Activated T-cell treated with anti-CD3 and anti-CD28 coated beads, Interleukin-2, amount 50 U/mL, for 24 hours (primary cell): ENCODE data around the gene MYL7.

Experiments
- DNase-seq: peaks from one replicate; pipeline ENCODE4 v3.0.0-alpha.2; 2020
- H3K27ac Mint-ChIP-seq: 2 replicates; pipeline ENCODE4 v1.8.0; 2020; ENCODE audit warnings: mild to moderate bottlenecking, mixed read lengths
- H3K27me3 Mint-ChIP-seq: 2 replicates; pipeline ENCODE4 v1.8.0; 2020; ENCODE audit warnings: mixed read lengths
- H3K36me3 Mint-ChIP-seq: 2 replicates; pipeline ENCODE4 v1.8.0; 2020; ENCODE audit warnings: low read depth, mixed read lengths
- H3K4me1 Mint-ChIP-seq: 2 replicates; pipeline ENCODE4 v1.8.0; 2020; ENCODE audit warnings: low read depth, mixed read lengths
- H3K4me3 Mint-ChIP-seq: 2 replicates; pipeline ENCODE4 v1.8.0; 2020; ENCODE audit warnings: mild to moderate bottlenecking, moderate library complexity, mixed read lengths
- H3K9me3 Mint-ChIP-seq: 2 replicates; pipeline ENCODE4 v1.8.0; 2020; ENCODE audit warnings: mixed read lengths

The MYL7 gene

DNA sequence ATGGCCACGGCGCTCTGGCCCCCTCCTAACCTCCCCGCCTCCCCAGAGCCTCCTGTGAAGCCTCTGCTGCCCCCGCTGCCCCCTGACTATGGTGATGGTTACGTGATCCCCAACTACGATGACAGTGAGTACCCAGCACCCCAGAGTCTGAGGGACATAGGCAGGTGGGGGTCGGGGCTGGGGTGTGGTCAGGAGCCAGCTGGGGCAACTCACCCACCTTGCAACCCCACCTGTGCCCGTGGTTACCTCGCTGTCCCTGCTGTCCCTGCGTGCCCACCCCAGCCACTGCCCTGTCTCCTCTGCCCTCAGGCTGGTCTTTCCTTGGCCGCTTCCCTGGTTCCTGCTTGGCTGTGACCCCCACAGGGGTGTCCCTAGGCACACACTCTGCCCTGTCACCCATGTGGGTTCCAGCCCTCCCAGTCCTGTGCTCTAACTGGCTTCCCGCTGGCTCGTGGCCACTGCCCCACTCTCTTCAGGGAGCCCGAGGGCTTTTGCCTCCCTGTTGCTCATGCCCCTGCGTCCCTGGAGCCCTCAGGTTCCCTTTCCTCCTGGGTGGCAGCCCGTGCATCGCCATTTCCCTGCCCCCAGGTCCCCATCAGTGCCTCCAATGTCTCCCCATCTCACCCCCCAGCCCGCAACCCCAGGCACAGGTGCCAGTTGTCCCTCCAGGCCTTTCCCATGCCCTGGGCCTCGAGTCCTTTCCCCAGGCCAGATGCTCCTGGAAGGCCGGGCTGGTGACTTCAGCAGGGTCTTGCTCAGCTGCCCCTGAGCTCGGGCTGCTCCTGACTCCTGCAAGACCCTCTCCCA is 33.0 kb downstream of the MYL7 start:
- H3K4me1 Mint-ChIP-seq, result peaks cover 12% of the 10 kb centered on the region

DNA sequence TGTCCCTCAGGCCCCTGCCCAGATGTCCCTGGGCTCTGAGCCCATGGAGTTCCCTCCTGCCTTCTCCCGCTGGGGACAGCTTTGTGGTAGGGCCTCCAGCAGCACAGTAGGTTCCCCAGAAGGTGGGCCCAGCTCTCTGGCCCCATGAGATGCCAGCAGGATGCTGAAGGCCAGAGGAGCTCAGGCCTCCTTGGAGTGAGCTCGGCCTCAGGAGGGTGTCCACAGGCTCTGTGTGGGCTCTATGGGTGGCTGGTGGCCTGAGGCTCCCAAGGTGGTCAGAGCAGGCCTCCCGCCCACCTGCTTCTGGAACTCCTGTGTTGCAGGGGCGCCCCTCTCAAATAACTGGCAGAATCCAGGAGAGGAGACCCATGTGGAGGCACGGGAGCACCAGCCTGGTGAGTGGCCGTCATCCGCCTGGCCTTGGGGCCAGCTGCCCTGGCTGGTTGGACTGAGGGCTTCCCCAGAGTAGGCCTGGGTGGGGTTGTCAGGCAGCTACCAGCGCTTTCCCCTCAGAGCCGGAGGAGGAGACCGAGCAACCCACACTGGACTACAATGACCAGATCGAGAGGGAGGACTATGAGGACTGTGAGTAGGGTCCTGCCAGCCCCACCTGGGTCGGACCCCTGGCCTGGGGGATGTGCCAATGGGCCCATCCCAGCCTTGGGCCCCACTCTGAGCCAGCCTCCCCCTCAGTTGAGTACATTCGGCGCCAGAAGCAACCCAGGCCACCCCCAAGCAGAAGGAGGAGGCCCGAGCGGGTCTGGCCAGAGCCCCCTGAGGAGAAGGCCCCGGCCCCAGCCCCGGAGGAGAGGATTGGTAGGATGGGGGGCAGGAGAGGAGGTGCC is 33.8 kb downstream of the MYL7 start:
- H3K4me1 Mint-ChIP-seq, result peaks cover 12% of the 10 kb centered on the region
- no peak for DNase-seq
- no peaks in the 10 kb centered on the region for H3K9me3 Mint-ChIP-seq
- H3K36me3 Mint-ChIP-seq, result peaks cover 40% of the 10 kb centered on the region
- no peak overlapping the region for H3K27ac Mint-ChIP-seq
- no peak overlapping the region for H3K4me3 Mint-ChIP-seq
- peaks cover 12% of the 10 kb centered on the region for H3K27me3 Mint-ChIP-seq

More for the DNA sequence above, 33.0 kb downstream of the MYL7 start:
- DNase-seq, result no peak
- no peaks in the 10 kb centered on the region for H3K9me3 Mint-ChIP-seq
- peaks cover 48% of the 10 kb centered on the region for H3K36me3 Mint-ChIP-seq
- peaks cover 9% of the 10 kb centered on the region for H3K27me3 Mint-ChIP-seq
- H3K27ac Mint-ChIP-seq, result peak overlapping the region; percentile 66
- H3K4me3 Mint-ChIP-seq, result no peak overlapping the region

DNA sequence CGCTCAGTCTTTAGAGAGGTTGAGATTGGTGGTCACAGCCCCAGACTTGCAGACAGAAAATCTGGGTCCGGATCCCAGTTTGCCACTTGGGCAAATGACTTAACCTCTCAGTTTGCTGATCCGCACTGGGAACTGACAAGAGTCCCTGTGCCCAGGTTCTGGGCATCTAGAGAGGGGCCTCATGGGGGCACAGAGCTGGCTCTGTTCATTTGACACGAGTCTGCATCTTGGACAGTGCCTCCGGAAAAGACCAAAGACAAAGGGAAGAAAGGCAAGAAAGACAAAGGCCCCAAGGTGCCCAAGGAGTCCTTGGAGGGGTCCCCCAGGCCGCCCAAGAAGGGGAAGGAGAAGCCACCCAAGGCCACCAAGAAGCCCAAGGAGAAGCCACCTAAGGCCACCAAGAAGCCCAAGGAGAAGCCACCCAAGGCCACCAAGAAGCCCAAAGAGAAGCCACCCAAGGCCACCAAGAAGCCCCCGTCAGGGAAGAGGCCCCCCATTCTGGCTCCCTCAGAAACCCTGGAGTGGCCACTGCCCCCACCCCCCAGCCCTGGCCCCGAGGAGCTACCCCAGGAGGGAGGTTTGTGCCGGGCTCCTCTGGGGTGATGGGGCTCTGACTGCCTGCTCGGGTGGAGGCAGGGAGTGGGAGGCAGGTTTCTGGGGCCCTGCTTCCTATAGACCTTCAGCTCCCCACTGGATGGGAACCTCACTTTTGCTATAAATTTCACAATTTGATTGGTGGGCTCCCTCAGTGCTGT is 34.6 kb downstream of the MYL7 start:
- Mint-ChIP-seq H3K27me3 (peaks cover 12% of the 10 kb centered on the region), H3K4me3 (peak overlapping the region; percentile 82), H3K27ac (no peak overlapping the region), H3K4me1 (peaks cover 12% of the 10 kb centered on the region), H3K9me3 (no peaks in the 10 kb centered on the region), H3K36me3 (peaks cover 31% of the 10 kb centered on the region)
- no peak for DNase-seq

DNA sequence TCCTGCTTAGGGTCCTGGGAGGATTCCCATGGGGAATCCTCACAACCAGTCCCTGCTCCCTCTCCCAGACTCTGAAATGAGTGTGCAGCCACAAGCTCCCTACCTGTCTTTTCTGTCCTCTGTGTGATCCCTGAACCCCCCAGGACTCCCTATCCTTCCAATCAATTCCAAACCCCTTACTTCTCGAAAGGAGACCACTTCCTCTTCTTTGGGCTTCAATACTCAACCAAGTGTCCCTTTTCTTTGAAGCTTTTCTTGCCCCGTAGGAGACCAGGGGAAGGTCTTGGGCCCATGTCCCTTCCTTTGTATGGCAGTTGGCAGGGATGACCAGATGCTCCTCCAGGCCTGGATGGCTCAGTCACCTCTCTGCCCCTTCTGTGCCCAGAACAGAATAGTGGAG is 35.3 kb downstream of the MYL7 start:
- H3K4me1 Mint-ChIP-seq, result peaks cover 12% of the 10 kb centered on the region
- H3K4me3 Mint-ChIP-seq, result peak overlapping the region; percentile 82
- peaks cover 25% of the 10 kb centered on the region for H3K36me3 Mint-ChIP-seq
- no peak for DNase-seq
- no peaks in the 10 kb centered on the region for H3K9me3 Mint-ChIP-seq
- H3K27me3 Mint-ChIP-seq, result peaks cover 12% of the 10 kb centered on the region
- H3K27ac Mint-ChIP-seq, result peak overlapping the region; percentile 39

DNA sequence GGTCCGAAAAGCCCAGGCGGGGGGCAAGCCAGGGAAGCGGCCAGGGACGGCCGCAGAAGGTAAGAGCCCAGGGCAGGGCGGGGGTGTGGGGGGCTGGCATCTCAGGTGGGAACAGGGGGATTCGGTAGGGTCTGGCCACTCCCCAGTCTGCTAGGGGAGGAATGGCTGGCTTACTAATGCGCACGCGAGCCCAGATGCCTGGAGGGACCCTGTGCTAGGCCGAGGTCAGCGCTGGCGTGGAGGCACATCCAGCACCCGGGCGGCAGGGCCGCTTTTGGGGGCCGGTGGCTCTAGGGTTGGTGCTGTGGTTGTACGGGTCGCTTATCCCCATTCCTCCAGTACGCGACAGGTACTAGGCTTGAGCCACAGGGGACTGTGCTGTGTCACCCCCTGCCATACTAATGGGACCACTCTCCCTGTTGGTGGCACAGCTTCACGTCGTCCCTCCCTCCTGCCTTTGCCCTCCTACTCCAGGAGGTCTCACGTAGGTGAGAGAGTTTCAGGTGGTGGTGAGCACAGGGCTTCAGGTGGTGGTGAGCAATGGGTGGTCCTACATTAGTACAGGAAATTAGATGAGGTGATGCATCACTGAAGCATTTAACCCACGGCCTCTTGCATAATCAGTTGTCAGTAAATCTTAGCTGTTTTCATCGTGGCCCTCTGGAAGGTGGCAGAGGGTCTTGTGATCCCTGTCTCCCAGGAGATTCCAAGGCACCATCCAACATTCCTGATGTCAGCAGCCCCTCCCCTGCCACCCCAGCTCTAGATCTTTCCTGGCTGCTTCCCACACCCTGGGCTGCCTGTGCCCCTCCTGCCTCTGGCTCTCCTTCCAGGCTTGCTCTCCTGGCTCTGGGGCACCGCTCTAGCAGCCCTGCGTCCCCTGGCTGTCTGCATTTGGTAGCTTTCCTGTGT is 36.0 kb downstream of the MYL7 start:
- H3K4me3 Mint-ChIP-seq, result peak overlapping the region; percentile 82
- H3K36me3 Mint-ChIP-seq, result peaks cover 21% of the 10 kb centered on the region
- H3K4me1 Mint-ChIP-seq, result peaks cover 12% of the 10 kb centered on the region
- DNase-seq, result peak; percentile 58
- H3K27ac Mint-ChIP-seq, result peak overlapping the region; percentile 83
- H3K27me3 Mint-ChIP-seq, result peaks cover 12% of the 10 kb centered on the region
- H3K9me3 Mint-ChIP-seq, result no peaks in the 10 kb centered on the region

DNA sequence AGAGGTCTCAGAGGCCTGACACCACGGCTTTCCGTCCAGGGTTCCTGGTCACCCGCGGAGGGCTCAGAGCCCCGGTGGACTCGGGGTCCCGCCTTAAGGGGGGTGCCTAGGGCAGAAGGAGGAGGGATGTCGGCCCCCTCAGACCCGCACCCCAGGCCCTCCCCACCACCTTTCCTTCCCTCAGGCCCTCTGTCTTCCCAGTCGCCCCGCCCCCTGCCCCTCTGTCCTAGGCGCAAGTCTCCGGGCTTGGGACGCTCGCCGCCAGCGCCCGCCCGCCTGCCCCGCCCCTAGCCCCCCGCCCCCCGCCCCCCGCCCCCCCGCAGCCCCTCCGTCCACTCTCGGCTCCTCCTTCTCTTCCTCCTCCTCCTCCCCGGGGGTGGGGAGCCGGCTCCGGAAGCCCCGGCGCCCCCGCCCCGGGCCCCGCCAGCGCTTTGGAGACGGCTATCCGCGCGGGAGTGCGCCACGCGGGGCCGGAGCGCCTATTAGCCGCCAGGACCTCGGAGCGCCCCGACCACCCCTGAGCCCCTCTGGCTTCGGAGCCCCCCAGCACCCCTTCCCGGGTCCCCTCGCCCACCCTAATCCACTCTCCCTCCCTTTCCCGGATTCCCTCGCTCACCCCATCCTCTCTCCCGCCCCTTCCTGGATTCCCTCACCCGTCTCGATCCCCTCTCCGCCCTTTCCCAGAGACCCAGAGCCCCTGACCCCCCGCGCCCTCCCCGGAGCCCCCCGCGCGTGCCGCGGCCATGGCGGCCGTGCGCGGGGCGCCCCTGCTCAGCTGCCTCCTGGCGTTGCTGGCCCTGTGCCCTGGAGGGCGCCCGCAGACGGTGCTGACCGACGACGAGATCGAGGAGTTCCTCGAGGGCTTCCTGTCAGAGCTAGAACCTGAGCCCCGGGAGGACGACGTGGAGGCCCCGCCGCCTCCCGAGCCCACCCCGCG is 36.9 kb downstream of the MYL7 start, which contains the start of gene AEBP1:
AEBP1 (plus strand) TSS at position 423 of the 937 bp plus-strand sequence; CDS start at position 744, 321 bp downstream.
- peak within 1 kb of the TSS; percentile 83 for H3K27ac Mint-ChIP-seq
- peak; percentile 62 for DNase-seq
- peaks cover 12% of the 10 kb centered on the region for H3K27me3 Mint-ChIP-seq
- peaks cover 15% of the 10 kb centered on the region for H3K36me3 Mint-ChIP-seq
- peaks cover 12% of the 10 kb centered on the region for H3K4me1 Mint-ChIP-seq
- no peaks in the 10 kb centered on the region for H3K9me3 Mint-ChIP-seq
- H3K4me3 Mint-ChIP-seq, result peak within 1 kb of the TSS; percentile 82

DNA sequence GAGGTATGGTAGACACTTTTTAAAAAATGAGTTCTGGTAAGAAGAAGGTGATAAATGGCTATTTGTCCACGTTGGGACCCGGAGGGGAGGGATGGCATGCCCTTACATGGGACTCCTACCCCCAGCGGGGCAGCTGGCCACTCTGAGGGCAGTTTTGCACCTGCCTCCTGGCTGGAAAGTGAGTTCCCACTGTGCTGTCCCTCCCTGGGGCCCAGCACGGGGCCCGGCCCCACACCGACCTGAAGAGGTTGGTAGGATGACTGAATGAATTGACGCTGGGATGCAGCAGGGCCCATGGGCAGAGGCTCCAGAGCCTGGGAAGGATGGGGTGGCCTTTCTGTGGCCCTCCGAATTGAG is 37.6 kb downstream of the MYL7 start:
- Mint-ChIP-seq H3K4me1 (peaks cover 12% of the 10 kb centered on the region), H3K27ac (peak overlapping the region; percentile 38), H3K36me3 (peaks cover 12% of the 10 kb centered on the region), H3K4me3 (peak overlapping the region; percentile 57), H3K27me3 (peaks cover 12% of the 10 kb centered on the region), H3K9me3 (no peaks in the 10 kb centered on the region)
- no peak for DNase-seq

DNA sequence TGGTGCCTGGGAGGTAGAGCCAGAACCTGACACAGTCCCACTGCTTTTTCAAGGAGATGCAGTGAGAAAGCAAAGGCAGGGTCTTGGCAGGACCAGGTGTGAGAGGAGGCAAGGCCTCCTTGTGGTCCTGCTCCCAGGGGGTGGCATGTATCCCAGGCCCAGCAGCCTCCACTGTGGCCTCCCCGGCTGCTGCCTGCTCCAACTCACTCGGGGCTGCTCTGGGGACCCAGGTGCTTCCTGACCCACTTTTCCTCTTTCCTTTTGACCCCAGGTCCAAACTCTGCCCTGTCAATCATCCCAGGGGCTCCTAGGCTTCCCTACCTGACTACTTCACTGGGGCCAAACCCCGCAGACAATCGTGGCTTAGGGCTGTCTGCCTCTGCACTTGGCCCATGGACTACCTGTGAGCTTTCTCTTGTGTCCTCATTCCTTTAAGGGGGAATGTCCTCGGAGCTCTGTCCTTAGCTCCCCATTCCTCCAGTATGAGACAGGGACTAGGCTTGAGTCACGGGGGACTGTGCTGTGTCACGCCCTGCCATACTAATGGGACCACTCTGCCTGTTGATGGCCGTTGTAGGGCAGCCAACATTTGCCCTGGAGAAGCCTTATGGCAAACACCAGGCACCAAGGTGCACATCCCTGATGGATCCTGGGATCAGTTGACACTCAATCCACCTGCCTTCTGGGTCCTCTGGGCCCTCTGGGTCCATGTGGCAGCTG is 38.1 kb downstream of the MYL7 start:
- Mint-ChIP-seq H3K36me3 (peaks cover 8% of the 10 kb centered on the region), H3K27ac (peak overlapping the region; percentile 38), H3K9me3 (no peaks in the 10 kb centered on the region), H3K27me3 (peaks cover 12% of the 10 kb centered on the region), H3K4me3 (peak overlapping the region; percentile 57), H3K4me1 (peaks cover 14% of the 10 kb centered on the region)
- no peak for DNase-seq

DNA sequence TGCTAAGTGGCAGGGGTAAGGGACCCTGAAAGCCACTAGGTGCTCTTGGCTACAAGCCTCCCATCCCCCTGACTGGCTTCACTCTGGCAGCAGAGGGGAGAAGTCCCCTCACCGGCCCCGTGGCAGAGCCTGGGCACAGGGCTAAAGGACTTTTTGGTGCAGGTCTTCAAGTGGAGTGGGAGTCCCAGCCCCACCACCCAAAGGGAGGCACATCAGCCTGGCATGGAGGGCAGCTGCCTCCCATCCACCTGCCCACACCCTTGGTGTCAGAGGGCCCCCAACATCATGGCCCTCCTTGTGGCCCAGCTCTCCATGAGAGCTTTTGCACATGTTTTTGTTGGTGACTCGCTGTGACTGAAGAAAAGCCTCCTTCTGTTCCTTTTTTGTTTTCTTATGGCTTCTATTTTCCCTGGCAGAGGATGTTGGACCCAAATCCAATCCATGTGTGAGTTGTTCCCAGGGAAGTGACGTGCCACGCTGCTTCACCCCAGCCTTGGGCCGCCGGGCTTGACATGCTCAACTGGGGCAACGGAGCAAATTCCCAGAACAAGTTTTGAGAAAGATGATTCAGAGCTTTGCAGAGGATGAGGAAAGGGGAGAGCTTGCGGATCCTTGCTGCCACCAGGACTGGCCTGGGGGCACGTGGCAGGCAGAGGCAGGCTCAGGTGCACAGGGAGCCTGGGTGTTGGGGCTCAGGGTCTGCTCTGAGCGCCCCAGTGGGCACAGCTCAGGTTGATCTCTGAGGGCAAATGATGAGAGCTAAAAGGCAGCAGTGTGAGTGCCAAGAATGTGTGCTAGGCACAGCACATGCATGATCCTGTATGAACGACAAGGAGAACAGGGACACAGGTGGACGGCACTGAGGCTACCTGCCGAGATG is 38.9 kb downstream of the MYL7 start:
- Mint-ChIP-seq H3K27me3 (peaks cover 12% of the 10 kb centered on the region), H3K9me3 (no peaks in the 10 kb centered on the region), H3K36me3 (peaks cover 4% of the 10 kb centered on the region), H3K4me3 (no peak overlapping the region), H3K4me1 (peaks cover 22% of the 10 kb centered on the region), H3K27ac (no peak overlapping the region)
- no peak for DNase-seq

DNA sequence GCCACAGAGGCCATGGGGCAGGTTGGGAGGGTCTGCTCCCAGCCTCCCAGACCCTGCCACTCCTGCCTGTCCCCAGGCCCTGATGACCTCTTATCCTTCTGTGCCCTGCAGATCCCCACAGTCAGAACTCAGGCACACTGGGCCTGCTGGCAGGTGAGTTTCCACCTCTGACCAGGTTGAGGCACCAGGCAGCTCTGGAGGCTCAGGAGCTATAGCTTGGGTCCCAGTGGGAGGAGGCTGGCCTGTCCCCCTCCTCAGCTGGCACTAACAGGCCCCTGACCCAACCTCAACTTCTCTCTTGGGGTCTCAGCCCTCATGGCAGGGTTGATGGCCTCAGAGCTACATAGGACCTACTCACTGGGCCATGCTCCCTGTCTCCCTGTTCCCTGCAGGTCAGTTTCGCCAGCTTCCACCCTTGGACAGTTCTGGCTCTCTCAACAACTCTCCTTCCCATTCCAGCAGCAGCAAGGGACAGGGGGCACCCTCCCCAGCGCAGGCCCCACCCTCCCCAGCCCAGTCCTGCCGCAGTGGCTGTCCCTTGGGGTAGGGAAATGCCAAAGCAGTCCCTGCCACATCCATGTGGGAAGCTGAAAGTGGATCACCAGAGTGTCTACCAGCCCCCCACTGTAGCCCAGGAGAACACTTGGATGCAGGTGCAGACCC is 39.7 kb downstream of the MYL7 start:
- Mint-ChIP-seq H3K27me3 (peaks cover 12% of the 10 kb centered on the region), H3K27ac (no peak overlapping the region), H3K4me3 (no peak overlapping the region), H3K4me1 (peaks cover 29% of the 10 kb centered on the region), H3K9me3 (no peaks in the 10 kb centered on the region), H3K36me3 (peaks cover 4% of the 10 kb centered on the region)
- DNase-seq, result no peak
